HEK293 (cell line): ENCODE measurements around the gene TAAR6.

ENCODE experiments used
- PBX3 ChIP-seq: sonication (generic); formaldehyde crosslinking; IDR thresholded peaks from 2 replicates; pipeline ENCODE4 v1.8.1; 2022; ENCODE audit warnings: mild to moderate bottlenecking, moderate library complexity, missing genetic modification reagents
- PRDM10 ChIP-seq: fragments of 450-650 bp; formaldehyde crosslinking; IDR thresholded peaks from 2 replicates; pipeline ENCODE4 v1.5.1; 2016; ENCODE audit warnings: missing biosample characterization, missing genetic modification characterization
- TCF7L2 ChIP-seq: IDR thresholded peaks from 2 replicates; pipeline ENCODE4 v1.6.1; 2011; ENCODE audit warnings: low read depth, mild to moderate bottlenecking, inconsistent platforms, low read length, moderate library complexity, borderline replicate concordance
- TRIM28 ChIP-seq: IDR thresholded peaks from 2 replicates; pipeline ENCODE4 v1.6.1; 2011; ENCODE audit warnings: low read length, control low read depth, borderline replicate concordance
- ZBTB8A ChIP-seq: fragments of 450-650 bp; formaldehyde crosslinking; IDR thresholded peaks from 2 replicates; pipeline ENCODE4 v1.5.1; 2016; ENCODE audit warnings: missing biosample characterization, missing genetic modification characterization
- ZNF140 ChIP-seq: fragments of 450-650 bp; formaldehyde crosslinking; IDR thresholded peaks from 2 replicates; pipeline ENCODE4 v1.5.1; 2016; ENCODE audit warnings: missing biosample characterization, missing genetic modification characterization
- ZNF521 ChIP-seq: fragments of 450-650 bp; formaldehyde crosslinking; IDR thresholded peaks from 2 replicates; pipeline ENCODE4 v1.5.1; 2017; ENCODE audit warnings: missing biosample characterization, mild to moderate bottlenecking, missing genetic modification characterization
- ZNF704 ChIP-seq: fragments of 450-650 bp; formaldehyde crosslinking; IDR thresholded peaks from 2 replicates; pipeline ENCODE4 v1.5.1; 2016; ENCODE audit warnings: missing biosample characterization, missing genetic modification characterization
- ZNF707 ChIP-seq: fragments of 450-650 bp; formaldehyde crosslinking; IDR thresholded peaks from 2 replicates; pipeline ENCODE4 v1.5.1; 2016; ENCODE audit warnings: missing biosample characterization, missing genetic modification characterization
- ZNF776 ChIP-seq: fragments of 450-650 bp; formaldehyde crosslinking; IDR thresholded peaks from 2 replicates; pipeline ENCODE4 v1.5.0; 2017; ENCODE audit warnings: missing biosample characterization, missing genetic modification characterization, borderline replicate concordance
- TF ChIP-seq, protein P1 (sequence below): fragments of 450-650 bp; formaldehyde crosslinking; IDR thresholded peaks from 2 replicates; pipeline ENCODE4 v1.5.1; 2016; ENCODE audit warnings: missing biosample characterization, missing genetic modification characterization
- TF ChIP-seq, protein P2 (sequence below): fragments of 450-650 bp; formaldehyde crosslinking; IDR thresholded peaks from 2 replicates; pipeline ENCODE4 v1.5.1; 2016; ENCODE audit warnings: missing biosample characterization, missing genetic modification characterization

DNA sequence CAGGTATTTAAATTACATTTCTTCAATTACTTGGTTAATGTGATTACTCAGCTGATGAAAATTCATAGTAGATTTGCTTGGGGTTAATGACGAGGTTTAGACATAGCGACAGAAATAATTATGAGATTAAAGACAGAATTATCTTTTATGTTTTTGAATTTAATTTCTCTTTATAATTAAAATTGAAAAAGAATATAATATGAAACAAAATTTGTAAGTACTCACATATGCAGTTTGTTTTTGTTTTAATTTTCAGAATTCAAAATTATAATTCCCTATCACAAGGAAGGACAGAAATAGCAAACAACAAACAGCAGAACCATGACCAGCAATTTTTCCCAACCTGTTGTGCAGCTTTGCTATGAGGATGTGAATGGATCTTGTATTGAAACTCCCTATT lies 17.8 kb upstream of the TAAR6 start, which contains the start of gene TAAR8:
- TF ChIP-seq ZNF707 (no peak), ZBTB8A (no peak), ZNF140 (tag by site-specific recombination) (no peak), PRDM10 (tag by site-specific recombination) (no peak), TCF7L2 (no peak), ZNF776 (no peak), TRIM28 (no peak), PBX3 (CRISPR knock-in tag) (no peak), ZNF704 (tag by site-specific recombination) (no peak), ZNF521 (tag by site-specific recombination) (no peak)
- TF ChIP-seq, protein P1, sequence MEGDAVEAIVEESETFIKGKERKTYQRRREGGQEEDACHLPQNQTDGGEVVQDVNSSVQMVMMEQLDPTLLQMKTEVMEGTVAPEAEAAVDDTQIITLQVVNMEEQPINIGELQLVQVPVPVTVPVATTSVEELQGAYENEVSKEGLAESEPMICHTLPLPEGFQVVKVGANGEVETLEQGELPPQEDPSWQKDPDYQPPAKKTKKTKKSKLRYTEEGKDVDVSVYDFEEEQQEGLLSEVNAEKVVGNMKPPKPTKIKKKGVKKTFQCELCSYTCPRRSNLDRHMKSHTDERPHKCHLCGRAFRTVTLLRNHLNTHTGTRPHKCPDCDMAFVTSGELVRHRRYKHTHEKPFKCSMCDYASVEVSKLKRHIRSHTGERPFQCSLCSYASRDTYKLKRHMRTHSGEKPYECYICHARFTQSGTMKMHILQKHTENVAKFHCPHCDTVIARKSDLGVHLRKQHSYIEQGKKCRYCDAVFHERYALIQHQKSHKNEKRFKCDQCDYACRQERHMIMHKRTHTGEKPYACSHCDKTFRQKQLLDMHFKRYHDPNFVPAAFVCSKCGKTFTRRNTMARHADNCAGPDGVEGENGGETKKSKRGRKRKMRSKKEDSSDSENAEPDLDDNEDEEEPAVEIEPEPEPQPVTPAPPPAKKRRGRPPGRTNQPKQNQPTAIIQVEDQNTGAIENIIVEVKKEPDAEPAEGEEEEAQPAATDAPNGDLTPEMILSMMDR, result no peak
- TF ChIP-seq, protein P2, sequence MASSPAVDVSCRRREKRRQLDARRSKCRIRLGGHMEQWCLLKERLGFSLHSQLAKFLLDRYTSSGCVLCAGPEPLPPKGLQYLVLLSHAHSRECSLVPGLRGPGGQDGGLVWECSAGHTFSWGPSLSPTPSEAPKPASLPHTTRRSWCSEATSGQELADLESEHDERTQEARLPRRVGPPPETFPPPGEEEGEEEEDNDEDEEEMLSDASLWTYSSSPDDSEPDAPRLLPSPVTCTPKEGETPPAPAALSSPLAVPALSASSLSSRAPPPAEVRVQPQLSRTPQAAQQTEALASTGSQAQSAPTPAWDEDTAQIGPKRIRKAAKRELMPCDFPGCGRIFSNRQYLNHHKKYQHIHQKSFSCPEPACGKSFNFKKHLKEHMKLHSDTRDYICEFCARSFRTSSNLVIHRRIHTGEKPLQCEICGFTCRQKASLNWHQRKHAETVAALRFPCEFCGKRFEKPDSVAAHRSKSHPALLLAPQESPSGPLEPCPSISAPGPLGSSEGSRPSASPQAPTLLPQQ (tag by site-specific recombination), result no peak
